Muscle of back (tissue), 10 donors: ENCODE measurements around the gene AP5M1. TPM values are rescaled to one million over a fixed set of nuclear protein-coding genes. Genes with fewer than 3 reads are reported as not detected.

Experiments
- polyA plus RNA-seq, 10 donors: library from polyadenylated mRNA; unstranded; fragments of 120-200 nt; gene quantifications; one replicate each; pipeline ENCODE4 v1.2.1, GENCODE V29; 2013; ENCODE audit not compliant: insufficient read length in 10 of 10

Gene AP5M1
- polyA plus RNA-seq, 10 donors, result 26.8 to 41.0 (median 34.7) TPM

Other genes with a start within 250 kb of the AP5M1 start
- 10 to 100 TPM; 55.0 to 96.4 (median 72.7) TPM for gene EXOC5, start 66 bp upstream of the AP5M1 start, polyA plus RNA-seq
- 10 to 100 TPM; 18.7 to 29.5 (median 23.7) TPM for gene NAA30, start 121.6 kb downstream of the AP5M1 start, polyA plus RNA-seq
- gene CCDC198, start 224.9 kb downstream of the AP5M1 start, polyA plus RNA-seq, result under 1 TPM in 4 of 10 donors, not detected in 6; 0.05 to 0.49 (median 0.20) TPM